ENCODE results near the gene TBC1D24.
A peak's percentile ranks its signal among the peaks of the same experiment; 100 is the strongest.

The TBC1D24 gene

GRCh38 chr16:2483939-2484897 is 9.3 kb downstream of the TBC1D24 start:
- no peak for DNase-seq

DNA sequence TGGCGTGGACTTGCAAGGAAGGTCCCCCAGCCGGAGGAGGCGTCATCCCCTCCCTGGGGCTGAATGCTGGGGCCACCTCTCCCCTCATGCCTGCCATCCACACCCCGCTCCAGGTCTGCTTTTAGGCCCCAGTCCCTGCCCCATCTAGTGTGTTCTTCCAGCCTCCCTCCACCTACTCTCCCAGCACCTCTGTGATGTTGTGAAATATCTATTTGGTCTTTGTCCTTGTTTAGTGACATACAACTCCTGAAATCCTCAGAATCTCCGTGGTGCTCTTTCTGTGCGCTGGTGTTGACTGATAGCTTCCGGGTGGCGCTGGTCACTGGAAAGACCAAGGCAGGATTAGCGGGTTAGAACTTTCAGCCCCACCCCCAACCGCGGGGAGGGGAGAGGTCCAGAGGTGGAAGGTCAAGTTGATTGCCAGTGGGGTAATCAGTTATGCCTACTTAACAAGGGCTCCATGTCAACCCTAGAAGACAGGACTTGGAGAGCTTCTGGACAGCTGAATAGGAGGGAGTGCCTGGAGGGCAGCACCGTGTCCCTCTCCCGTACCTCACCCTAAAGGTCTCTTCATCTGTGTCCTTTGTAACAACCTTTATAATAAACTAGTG is 10.1 kb downstream of the TBC1D24 start:
- DNase-seq: no peak

DNA sequence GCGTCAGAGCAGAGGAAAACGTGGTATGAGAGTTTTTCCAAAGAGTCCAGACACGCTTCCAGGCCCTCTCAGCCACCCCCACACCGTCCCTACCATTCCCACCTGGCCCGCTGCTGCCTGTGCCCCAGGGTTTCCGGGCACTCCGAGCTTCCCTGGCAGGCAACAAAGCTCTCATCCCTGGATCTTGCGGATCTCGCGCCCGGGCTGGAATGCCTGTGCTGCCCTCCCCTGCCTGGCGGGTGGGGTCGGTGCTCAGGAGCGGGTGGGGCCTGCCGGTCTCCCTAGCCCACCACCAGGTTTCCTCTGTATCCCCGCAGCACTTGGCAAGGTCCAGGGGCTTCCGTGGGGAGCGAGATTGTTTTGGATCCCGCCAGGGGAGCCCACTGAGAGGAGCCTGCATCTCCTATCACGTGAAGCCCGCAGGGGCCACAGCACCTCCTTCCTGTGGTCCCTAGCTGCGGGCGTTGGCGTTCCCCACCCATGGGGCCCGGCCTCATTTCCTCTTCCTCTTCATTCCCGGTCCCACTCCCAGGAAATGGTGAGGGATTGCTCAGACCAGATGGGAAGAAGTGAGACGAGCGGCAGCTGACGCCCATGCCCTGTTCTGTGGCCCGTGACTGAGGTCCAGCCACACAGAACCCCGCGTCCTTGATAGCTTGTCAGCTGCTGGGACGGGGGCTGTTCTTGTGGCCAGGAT is 11.0 kb downstream of the TBC1D24 start:
- DNase-seq: no peak

- DNase-seq: no peak
These were observed 12.0 kb downstream of the TBC1D24 start for GRCh38 chr16:2486645-2487516.

DNA sequence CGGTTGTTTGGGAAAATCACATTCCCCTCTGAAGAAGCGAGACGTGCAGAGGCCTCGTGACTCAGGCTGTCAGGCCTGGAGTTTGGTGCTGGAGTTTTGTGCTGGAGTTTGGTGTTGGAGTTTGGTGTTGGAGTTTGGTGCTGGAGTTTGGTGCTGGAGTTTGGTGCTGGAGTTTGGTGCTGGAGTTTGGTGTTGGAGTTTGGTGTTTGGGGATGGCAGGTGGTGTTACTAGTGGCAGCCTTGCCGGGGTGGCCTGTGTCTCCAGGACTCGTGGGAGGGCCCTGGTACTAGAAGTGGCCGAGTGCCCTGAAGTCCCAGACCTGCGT is 12.6 kb downstream of the TBC1D24 start:
- DNase-seq: no peak

GRCh38 chr16:2487903-2488531 is 13.1 kb downstream of the TBC1D24 start:
- no peak for DNase-seq

GRCh38 chr16:2489581-2489980 is 14.7 kb downstream of the TBC1D24 start:
- DNase-seq: no peak

DNA sequence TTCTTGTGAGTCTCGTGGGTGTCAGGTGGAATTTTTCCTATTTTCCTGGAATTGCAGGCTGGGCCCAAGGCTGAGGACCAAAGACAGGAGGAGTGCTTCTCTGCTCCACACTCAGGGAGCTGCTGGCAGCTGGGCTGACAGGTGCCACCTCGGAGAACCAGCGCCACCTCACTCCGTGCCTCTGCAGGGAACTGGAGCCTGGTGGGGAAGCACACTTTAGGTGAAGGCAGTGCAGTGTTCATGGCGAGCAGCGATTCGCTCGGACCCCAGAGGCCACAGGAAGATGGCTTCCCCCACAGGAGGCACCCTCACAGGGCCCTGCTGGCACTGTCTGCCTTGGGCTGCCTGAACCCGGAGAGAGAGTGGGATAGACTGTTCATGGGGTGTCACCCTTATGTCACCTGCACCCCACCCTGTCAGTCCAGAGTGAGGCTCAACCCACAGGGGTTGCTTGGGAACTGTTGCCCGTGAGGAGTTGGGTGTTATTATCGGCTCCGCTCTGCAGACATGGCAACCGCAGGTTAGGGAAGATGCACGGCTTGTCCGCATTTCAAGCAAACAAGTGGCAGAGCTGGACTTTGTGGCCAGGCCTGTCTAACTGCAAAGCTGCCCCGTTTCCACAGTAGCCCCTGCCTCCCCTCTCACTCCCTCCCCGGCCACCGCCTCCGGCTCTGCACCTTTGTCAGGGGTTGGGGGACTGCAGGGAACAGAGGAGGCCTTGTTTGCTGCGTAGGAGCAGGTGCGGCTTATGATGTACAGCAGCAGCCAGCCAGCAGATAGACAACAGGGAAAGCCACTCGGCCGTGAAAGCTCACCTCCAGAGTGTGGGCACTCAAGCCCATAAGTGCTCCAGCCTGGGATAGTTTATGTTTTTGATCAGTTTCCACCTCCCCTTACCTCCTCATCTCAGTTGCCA is 15.5 kb downstream of the TBC1D24 start:
- peak; percentile 92 for DNase-seq

DNA sequence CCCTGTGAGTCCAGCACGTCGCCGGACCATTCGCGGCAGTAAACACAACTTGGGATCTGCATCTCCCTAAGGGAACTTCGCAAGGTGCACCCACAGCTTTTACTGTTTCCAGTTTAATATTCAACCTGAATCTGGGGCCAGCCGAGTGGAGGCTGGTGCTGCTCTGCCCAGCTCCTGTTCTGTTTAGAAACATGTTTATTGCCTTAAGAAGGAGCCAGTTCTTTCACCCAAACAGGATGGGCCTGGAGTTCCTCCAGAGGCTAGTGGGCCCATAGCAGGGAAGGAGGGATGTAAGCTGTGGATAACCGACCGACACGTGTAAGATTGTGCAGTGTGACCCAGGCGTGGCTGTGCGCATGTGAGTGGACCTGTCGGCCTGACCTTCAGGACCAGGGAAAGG is 17.4 kb downstream of the TBC1D24 start:
- DNase-seq: no peak

GRCh38 chr16:2493605-2494004 is 18.7 kb downstream of the TBC1D24 start:
- DNase-seq: no peak

DNA sequence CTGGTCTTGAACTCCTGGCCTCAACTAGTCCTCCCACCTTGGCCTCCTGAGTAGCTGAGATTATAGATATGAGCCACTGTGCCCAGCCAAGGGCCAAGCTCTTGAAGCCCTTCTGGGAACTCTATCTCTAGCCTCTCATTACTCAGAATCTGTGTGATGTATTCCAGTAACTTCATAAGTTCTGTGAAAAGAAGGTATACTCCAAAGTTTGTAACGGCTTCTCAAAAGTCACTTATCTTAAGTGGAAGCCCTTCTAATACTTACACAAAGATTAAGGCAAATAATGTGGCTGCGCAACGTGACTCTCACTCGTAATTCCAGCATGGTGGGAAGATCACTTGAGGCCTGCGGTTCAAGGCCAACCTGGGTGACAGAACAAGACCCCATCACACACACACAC is 19.7 kb downstream of the TBC1D24 start:
- DNase-seq: no peak

DNA sequence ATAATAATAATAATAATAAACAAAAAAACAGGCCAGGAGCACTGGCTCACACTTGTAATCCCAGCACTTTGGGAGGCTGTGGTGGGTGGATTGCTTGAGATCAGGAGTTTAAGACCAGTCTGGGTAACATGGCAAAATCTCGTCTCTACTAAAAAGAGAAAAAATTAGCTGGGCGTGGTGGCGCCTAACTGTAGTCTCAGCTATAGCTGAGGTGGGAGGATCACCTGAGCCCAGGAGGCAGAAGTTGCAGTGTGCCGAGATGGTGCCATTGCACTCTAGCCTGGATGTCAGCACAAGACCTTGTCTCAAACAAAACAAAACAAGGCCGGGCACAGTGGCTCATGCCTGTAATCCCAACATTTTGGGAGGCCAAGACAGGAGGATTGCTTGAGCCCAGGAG is 20.1 kb downstream of the TBC1D24 start:
- no peak for DNase-seq

GRCh38 chr16:2496223-2497115 is 21.5 kb downstream of the TBC1D24 start:
- no peak for DNase-seq

DNA sequence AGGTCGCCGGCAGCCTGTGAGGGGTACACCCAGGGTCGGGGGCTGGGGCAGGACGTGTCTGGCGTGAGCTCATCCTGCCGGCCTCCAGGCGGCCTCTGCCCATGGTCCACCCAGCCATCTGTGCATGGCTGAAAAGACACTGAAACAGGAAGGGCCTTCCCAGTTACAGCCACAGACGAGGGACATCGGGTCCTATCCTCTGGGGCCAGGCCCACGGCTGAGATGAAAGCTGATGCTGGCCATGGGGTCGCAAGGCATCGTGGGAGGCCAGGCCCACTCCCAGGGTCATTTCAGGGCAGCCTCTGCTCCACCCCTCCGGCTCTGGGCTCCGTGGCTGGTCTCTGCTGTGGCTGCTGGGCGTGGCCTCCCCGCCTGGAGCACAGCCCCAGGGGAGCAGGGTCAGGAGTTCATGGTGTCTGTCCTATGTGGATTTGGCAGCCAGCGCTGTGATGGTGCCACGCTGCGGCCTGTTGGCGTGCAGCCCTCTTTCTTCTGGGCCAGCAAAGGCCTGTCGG is 22.2 kb downstream of the TBC1D24 start:
- DNase-seq: no peak

GRCh38 chr16:2497695-2498484 is 23.0 kb downstream of the TBC1D24 start:
- no peak for DNase-seq

GRCh38 chr16:2498531-2499253 is 23.8 kb downstream of the TBC1D24 start:
- no peak for DNase-seq

GRCh38 chr16:2499454-2499853 is 24.5 kb downstream of the TBC1D24 start:
- no peak for DNase-seq

DNA sequence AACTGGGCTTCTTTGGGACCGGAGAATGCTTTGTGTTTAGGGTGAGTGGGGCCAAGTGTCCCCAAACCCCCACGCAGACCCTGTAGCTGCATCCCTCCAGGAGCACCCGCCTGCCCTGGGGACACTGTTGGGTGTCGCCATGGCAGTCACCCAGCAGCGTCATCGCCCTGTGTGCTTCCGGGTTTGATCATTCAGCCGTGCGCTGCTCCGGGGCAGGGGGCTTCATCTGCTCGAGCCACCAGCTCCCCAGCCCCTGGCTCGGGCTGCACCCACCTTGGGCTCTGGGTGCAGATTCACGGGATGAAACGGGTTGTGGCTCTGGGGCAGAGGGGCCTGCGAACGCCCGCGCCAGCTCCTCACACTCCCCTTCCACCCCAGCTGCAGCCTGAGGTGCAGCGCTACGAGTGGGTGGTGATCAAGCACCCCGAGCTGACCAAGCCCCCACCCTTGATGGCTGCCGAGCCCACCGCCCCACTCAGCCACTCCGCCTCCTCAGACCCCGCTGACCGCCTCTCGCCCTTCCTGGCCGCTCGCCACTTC is 25.0 kb downstream of the TBC1D24 start:
- DNase-seq: no peak
